Endothelial cell of umbilical vein (primary cell): Measurements from ENCODE around the gene STARD3NL.
"Not testable (repeated sequence)": the region's sequence is repeated elsewhere in the genome, so short reads cannot be mapped to it uniquely, and the experiment has no call there.

Source experiments
- CTCF ChIP-seq, 2 donors: IDR thresholded peaks; 1 replicate in 1 of 2; 2 replicates in 1 of 2; pipeline ENCODE4 v1.5.1; 2011; ENCODE audit warnings: low read length in 2 of 2, mild to moderate bottlenecking in 2 of 2, moderate library complexity in 2 of 2, control low read depth in 1 of 2, inconsistent platforms in 1 of 2, low read depth in 1 of 2; ENCODE audit not compliant: insufficient read depth in 1 of 2; ENCODE audit errors: extremely low read depth in 1 of 2
- EZH2 ChIP-seq: IDR thresholded peaks from 2 replicates; pipeline ENCODE4 v1.6.1; 2012; ENCODE audit warnings: borderline replicate concordance, low read depth, mild to moderate bottlenecking, moderate library complexity, low read length, inconsistent platforms; ENCODE audit not compliant: severe bottlenecking
- FOS ChIP-seq: IDR thresholded peaks from 2 replicates; pipeline ENCODE4 v1.6.1; 2011; ENCODE audit warnings: mild to moderate bottlenecking, low read length, moderate library complexity, borderline replicate concordance; ENCODE audit not compliant: insufficient read depth
- GATA2 ChIP-seq: IDR thresholded peaks from 2 replicates; pipeline ENCODE4 v1.7.0; 2011; ENCODE audit warnings: low read depth, mild to moderate bottlenecking, moderate library complexity, mixed read lengths, low read length; ENCODE audit not compliant: insufficient read length, insufficient read depth
- JUN ChIP-seq: IDR thresholded peaks from 2 replicates; pipeline ENCODE4 v1.6.1; 2011; ENCODE audit warnings: borderline replicate concordance, low read depth; ENCODE audit not compliant: insufficient read length, insufficient read depth
- MYC ChIP-seq: IDR thresholded peaks from one replicate; pipeline ENCODE4 v1.6.1; 2011; ENCODE audit warnings: mild to moderate bottlenecking, low read depth, low read length
- POLR2A ChIP-seq: IDR thresholded peaks from 2 replicates; pipeline ENCODE4 v1.6.1; 2012; ENCODE audit warnings: low read depth, mild to moderate bottlenecking, control low read depth, low read length
- POLR2AphosphoS5 ChIP-seq: IDR thresholded peaks from 2 replicates; pipeline ENCODE4 v1.6.1; 2012; ENCODE audit warnings: low read depth, mild to moderate bottlenecking, control low read depth, low read length, moderate library complexity; ENCODE audit not compliant: insufficient read depth
- TF ChIP-seq, protein P1 (sequence below): IDR thresholded peaks from 2 replicates; pipeline ENCODE4 v1.6.1; 2011; ENCODE audit not compliant: insufficient read depth, insufficient read length

- not testable (repeated sequence) for TF ChIP-seq POLR2A; CTCF (IDR thresholded peaks at IDR 0.05; ENCODE audit: extremely low read depth in 1 of 2, insufficient read depth in 1 of 2, low read depth in 1 of 2, low read length in 2 of 2); EZH2; POLR2AphosphoS5; JUN; GATA2; MYC; FOS
- TF ChIP-seq, protein P1, sequence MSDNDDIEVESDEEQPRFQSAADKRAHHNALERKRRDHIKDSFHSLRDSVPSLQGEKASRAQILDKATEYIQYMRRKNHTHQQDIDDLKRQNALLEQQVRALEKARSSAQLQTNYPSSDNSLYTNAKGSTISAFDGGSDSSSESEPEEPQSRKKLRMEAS: not testable (repeated sequence)
These were observed 83.6 kb downstream of the STARD3NL start for GRCh38 chr7:38261601-38262000.
